RWPE2 (cell line): ENCODE results near the gene BMAL2.

Source experiments
- ATAC-seq: fragments of 200-7000 bp; cut with Tn5 transposase; 3 replicates; pipeline ENCODE4 v1.9.1; 2021; ENCODE audit warnings: low read depth
- DNase-seq: peaks from one replicate; pipeline ENCODE4 v3.0.0-alpha.2; 2020; ENCODE audit warnings: low spot score
- H3K27ac ChIP-seq: fragments of 450-650 bp; 2 replicates; pipeline ENCODE4 v1.5.1; 2017; ENCODE audit warnings: mild to moderate bottlenecking; ENCODE audit not compliant: poor library complexity, severe bottlenecking
- H3K27me3 ChIP-seq: fragments of 250-450 bp; sonication (Bioruptor Pico); 2 replicates; pipeline ENCODE4 v1.5.1; 2021; ENCODE audit warnings: mild to moderate bottlenecking, moderate library complexity; ENCODE audit not compliant: insufficient read depth, poor library complexity, severe bottlenecking
- H3K36me3 ChIP-seq: fragments of 250-450 bp; sonication (Bioruptor Pico); 2 replicates; pipeline ENCODE4 v1.5.1; 2020; ENCODE audit warnings: low read depth, mild to moderate bottlenecking, moderate library complexity
- H3K4me1 ChIP-seq: fragments of 250-450 bp; sonication (Bioruptor Pico); 2 replicates; pipeline ENCODE4 v1.5.1; 2021; ENCODE audit warnings: mild to moderate bottlenecking, moderate library complexity; ENCODE audit not compliant: insufficient read depth, poor library complexity, severe bottlenecking
- H3K4me3 ChIP-seq: fragments of 250-450 bp; sonication (Bioruptor Pico); 2 replicates; pipeline ENCODE4 v1.5.1; 2021; ENCODE audit warnings: mild to moderate bottlenecking, moderate library complexity; ENCODE audit not compliant: severe bottlenecking
- H3K9me3 ChIP-seq: fragments of 250-450 bp; sonication (Bioruptor Pico); 2 replicates; pipeline ENCODE4 v1.5.1; 2021; ENCODE audit warnings: mild to moderate bottlenecking, moderate library complexity; ENCODE audit not compliant: severe bottlenecking
- TF ChIP-seq, protein P1 (sequence below): fragments of 450-650 bp; IDR thresholded peaks from one replicate; pipeline ENCODE4 v1.5.1; 2017; ENCODE audit warnings: mild to moderate bottlenecking, moderate library complexity; ENCODE audit not compliant: poor library complexity, severe bottlenecking

The BMAL2 gene, protein sequence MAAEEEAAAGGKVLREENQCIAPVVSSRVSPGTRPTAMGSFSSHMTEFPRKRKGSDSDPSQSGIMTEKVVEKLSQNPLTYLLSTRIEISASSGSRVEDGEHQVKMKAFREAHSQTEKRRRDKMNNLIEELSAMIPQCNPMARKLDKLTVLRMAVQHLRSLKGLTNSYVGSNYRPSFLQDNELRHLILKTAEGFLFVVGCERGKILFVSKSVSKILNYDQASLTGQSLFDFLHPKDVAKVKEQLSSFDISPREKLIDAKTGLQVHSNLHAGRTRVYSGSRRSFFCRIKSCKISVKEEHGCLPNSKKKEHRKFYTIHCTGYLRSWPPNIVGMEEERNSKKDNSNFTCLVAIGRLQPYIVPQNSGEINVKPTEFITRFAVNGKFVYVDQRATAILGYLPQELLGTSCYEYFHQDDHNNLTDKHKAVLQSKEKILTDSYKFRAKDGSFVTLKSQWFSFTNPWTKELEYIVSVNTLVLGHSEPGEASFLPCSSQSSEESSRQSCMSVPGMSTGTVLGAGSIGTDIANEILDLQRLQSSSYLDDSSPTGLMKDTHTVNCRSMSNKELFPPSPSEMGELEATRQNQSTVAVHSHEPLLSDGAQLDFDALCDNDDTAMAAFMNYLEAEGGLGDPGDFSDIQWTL

DNA sequence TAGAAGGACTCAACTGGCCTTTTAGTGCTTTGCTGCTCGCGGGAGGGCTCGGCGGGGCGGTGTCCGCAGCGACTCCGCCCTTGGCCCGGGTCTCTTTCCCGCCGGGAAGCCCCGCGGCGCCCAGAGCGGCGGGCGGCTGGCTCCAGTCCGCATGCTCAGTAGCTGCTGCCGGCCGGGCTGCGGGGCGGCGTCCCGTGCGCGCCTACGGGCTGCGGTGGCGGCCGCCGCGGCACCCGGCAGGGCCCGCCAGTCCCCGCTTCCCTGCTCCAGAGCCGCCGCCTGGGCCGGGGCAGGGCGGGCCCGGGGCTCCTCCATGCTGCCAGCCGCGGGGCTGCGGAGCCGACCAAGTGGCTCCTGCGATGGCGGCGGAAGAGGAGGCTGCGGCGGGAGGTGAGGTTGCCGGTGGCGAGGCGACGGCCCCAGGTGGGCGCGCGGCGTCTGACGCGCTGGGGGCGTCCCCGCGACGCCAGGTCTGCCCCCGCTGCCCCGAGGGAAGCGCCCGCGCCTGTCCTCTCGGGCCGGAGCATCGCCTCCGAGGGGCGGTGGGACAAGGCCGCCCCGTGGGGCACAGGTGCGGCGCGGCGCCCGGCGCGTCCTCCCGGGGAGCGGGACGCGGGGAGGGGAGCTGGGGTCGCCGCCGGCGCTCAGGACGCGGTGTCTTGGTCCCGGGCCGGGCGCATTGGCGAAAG, at the start of gene BMAL2:
Gene BMAL2, plus strand, starts transcription at position 123 of the 689 bp plus-strand sequence. Its CDS starts 237 bp downstream, at position 360.
- peak within 1 kb of the TSS; percentile 74 for H3K4me3 ChIP-seq
- peak within 1 kb of the TSS; percentile 85 for H3K27ac ChIP-seq

DNA sequence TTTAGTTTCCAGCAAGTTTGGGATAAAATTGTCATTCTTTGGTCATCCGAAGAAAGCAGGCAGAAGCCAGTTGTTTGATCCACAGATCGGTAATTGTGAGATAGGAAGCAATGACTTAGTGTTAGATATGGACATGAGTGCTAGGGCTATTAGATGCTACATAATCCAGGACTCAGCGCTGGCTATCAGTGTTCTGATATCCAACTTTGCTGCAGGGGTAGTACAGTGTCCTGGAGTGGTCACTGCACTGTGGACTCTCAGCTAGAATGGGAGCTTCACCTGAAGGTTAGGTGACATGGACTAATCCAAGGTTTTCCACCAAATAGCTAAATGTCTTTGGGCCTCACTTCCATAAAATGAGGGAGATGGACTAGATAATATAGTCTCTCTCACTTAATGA, 48.6 kb upstream of the BMAL2 start:
- H3K9me3 ChIP-seq = no peaks in the 10 kb centered on the region
- no peak overlapping the region for H3K4me3 ChIP-seq
- H3K27ac ChIP-seq = no peak overlapping the region
- no peaks in the 10 kb centered on the region for H3K4me1 ChIP-seq
- H3K36me3 ChIP-seq = no peaks in the 10 kb centered on the region
- H3K27me3 ChIP-seq = no peaks in the 10 kb centered on the region
- no peak for DNase-seq
- ATAC-seq = no peak
- TF ChIP-seq, protein P1, sequence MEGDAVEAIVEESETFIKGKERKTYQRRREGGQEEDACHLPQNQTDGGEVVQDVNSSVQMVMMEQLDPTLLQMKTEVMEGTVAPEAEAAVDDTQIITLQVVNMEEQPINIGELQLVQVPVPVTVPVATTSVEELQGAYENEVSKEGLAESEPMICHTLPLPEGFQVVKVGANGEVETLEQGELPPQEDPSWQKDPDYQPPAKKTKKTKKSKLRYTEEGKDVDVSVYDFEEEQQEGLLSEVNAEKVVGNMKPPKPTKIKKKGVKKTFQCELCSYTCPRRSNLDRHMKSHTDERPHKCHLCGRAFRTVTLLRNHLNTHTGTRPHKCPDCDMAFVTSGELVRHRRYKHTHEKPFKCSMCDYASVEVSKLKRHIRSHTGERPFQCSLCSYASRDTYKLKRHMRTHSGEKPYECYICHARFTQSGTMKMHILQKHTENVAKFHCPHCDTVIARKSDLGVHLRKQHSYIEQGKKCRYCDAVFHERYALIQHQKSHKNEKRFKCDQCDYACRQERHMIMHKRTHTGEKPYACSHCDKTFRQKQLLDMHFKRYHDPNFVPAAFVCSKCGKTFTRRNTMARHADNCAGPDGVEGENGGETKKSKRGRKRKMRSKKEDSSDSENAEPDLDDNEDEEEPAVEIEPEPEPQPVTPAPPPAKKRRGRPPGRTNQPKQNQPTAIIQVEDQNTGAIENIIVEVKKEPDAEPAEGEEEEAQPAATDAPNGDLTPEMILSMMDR = no peak

More for the DNA sequence above, at the start of gene BMAL2:
- H3K4me1 ChIP-seq = peaks cover 49% of the 10 kb centered on the region
- H3K36me3 ChIP-seq = no peaks in the 10 kb centered on the region; the same call in 1 of the 2 replicates
- TF ChIP-seq, protein P1 = no peak
- DNase-seq (no peak), ATAC-seq (no peak; the same call in 2 of the 3 replicates)
- H3K9me3 ChIP-seq = no peaks in the 10 kb centered on the region
- no peaks in the 10 kb centered on the region for H3K27me3 ChIP-seq

DNA sequence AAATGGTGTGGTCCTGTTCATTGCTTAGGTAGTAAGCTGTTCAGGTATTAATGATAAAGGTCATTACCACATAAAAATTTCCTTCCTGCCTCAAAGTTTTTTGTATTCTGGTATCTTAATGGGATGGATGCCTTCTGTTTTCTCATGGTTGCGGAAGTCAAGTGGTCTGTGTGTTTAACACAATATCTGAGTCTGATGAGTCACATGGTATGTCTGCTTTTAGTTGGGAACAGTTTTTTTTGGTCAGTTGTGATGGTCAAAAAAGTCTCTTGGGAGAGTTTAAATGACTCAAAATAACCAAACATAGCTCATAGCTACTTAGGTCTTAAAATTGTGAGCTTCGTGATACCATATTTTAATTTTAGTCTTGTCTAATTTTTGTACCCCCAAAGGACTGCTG, 47.9 kb upstream of the BMAL2 start:
- no peak overlapping the region for H3K4me3 ChIP-seq
- H3K9me3 ChIP-seq = no peaks in the 10 kb centered on the region
- no peaks in the 10 kb centered on the region for H3K27me3 ChIP-seq
- no peaks in the 10 kb centered on the region for H3K4me1 ChIP-seq
- no peak overlapping the region for H3K27ac ChIP-seq
- TF ChIP-seq, protein P1 = no peak
- DNase-seq (no peak), ATAC-seq (no peak)
- no peaks in the 10 kb centered on the region for H3K36me3 ChIP-seq

DNA sequence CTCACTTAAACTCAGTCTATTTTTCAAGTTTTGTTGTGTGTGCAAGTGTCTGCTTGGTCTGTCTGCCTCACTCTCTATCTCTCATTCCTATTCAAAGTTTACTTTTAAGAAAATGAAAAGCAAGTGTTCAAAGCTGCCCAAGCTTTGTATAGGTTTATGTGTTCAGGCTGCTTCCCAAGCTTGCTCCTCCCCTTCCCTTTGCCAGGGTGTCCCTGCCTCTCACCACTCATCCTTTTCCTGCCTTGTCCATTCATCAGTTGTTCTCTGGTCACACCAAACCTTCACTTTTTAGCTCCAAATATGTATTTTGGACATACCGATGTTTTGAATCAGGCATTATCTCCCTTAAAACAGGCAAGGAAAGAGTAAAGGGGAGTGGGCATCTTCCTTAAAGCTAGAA, 47.2 kb upstream of the BMAL2 start:
- TF ChIP-seq, protein P1 = no peak
- no peak overlapping the region for H3K27ac ChIP-seq
- H3K36me3 ChIP-seq = no peaks in the 10 kb centered on the region
- no peaks in the 10 kb centered on the region for H3K4me1 ChIP-seq
- ATAC-seq (no peak), DNase-seq (no peak)
- H3K9me3 ChIP-seq = no peaks in the 10 kb centered on the region
- H3K4me3 ChIP-seq = no peak overlapping the region
- no peaks in the 10 kb centered on the region for H3K27me3 ChIP-seq
